GM18502 (cell line): ENCODE data around the gene BCOR.

Experiments used
- ATAC-seq: cut with Tn5 transposase; IDR thresholded peaks from one replicate; pipeline ENCODE4 v1.9.1; 2021; ENCODE audit warnings: mild to moderate bottlenecking; ENCODE audit not compliant: unreplicated experiment, poor library complexity

Gene BCOR

DNA sequence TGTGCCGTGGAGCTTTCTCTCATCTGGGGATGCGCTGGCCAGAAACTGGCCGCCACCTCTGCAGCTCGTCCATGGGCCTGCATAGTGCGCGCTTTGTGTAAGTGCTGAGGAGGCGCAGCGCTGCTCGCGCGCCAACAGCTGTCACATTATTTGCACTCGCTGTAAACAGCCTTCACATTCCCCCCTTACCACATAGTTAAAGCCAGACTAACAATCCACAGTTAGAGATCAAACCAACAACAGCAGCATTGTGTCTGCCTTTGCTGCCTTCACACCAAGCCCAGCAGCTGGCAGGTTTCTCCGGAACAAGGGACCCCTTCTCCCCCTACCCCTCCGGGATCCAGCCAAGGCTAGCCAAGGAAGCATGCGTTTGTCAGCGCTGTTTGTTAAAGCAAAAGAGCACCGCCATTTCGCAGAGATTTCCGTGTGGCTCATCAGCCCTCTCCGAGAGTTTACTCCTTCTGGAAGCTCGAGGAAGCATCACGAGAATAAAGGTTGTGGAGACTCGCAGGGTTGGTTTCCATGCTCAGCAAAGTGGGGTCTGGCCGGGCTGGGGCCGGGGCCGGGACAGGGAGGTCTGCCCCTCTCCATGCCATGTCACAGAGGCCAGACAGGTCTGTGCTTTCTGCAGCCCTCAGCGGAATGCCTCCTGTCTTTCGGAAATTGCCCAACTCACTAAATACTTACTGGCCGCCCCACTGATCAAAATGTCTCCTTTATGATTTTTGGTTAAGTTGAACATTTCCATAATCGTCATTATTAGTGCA, 11.0 kb downstream of the BCOR start:
- no peak for ATAC-seq

DNA sequence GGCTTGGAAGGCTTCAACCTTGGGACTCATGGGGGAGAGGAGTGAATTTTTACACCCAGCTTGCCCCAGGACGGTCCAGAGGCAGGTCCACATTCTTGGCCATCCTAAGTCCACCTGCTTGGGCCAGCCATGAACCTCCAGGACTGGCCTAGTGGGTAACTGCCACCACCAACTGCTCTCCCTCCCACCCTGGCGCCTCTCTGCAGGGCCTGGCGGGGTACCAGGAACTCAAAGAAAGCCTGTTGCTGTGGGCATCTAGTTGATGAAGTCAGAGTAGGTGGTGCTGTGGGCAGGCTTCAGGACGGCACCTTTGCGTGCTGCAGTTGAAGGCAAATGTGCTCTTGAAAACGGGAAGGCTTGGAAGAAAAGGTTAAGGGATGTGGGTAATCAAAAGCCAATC, 12.0 kb downstream of the BCOR start:
- ATAC-seq = no peak

DNA sequence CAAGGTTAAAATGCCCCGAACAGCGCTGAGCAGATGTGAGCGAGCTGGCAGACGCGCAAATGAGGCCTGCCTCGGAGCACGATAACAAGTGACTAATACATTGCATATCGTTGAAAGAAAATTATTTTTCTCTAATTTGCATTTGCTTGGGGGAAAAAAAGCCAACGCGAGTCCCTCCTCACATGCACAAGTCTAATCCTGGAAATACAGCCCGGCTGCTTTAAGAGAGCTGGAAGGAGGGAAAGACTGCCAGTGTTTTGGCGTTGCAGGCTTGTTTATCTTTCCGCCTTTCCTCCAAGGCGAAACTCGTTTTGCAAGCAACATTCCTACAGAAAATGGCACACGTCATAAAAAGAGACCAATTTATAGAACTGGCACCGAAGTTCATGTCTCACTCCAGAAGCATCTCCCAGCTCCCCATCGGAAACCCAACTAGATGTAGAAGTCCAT, 12.6 kb downstream of the BCOR start:
- ATAC-seq = no peak

DNA sequence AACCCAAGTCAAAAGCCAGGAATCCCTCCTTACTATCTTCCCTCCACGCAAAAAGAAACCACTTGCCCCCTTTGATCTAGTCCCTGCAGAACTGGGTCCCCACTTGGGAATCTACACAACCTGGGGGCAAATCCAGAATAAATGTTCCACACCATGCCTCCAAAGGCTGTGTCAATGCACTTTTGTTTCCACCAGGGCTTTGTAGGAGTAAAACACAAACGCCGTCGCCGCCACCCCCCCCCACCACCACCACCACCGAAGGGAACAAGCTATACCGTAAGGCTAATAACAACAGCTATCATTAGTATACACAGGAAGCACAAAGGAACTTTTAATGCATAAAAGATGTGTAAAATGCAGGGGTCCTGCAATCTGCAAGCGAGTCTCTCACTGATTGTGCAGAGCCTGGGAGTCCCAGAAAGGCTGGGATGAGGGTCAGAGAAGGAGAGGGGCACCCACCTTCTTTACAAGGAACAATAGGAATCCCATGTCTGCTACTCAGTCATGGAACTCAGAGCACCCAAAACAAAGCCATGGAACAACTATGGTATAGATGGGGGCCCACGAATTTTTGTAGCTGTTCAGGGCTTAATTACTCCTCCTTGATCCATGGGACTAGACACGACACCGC, 13.2 kb downstream of the BCOR start:
- ATAC-seq = no peak

DNA sequence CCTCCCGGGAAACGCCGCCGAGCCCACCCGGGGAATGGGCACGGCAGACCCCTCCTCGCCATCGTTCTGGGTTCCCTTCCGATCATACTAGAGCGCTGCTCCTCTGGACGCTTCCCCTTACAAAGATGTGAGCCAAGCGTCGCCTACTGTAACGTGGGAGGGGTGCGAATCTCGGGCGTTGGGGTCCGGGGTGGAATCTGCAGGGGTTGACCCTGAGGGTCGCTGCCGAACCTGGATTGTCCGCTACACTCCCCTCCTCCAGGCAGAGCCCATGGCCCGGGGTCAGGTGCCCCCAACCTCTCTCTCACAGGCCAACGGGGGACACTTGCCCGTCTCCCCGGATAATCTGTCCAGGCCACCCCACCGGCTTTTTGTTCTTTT, 13.8 kb downstream of the BCOR start:
- ATAC-seq = no peak

DNA sequence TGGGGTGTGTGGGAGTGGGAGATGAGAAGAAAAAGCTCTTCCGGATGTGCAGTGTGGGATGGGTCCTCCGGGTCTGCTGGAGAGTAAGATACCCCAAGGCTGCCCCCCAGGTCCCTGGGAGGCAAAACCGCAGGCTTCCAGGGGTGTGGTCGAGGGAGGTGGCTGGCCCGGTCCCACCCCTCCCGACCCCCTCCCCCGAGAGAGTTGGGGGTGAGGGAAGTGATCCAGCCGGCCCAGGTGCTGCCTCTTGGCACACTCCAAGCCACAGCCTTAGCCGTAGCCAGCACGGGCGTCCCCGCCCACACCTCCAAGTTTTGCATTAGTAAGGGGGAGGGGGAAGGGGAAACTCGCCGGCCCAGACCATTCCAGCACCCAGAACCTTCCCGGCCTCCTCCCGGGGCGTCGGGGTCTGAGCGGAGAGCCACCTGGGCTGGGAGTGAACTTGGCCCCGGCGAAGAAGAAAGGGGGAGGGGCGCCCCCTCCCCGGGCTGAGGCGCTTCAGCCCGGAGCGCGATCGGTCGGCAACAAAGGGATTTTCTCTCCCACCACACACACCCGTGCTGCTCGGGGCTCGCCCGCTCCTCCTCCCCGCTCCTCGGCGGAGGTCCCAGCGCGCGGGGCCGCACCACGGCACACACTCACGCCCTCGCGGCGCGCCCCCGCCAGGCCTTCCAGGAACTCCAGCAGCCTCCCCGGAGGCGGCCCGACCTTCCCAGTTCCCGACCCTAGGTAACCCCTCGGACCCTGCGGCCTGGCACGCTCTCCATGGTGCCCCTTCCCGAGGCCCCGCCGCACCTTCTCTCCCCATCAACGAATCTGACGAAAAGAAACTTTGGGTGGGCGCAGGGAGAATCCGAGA, 14.4 kb downstream of the BCOR start:
- no peak for ATAC-seq

DNA sequence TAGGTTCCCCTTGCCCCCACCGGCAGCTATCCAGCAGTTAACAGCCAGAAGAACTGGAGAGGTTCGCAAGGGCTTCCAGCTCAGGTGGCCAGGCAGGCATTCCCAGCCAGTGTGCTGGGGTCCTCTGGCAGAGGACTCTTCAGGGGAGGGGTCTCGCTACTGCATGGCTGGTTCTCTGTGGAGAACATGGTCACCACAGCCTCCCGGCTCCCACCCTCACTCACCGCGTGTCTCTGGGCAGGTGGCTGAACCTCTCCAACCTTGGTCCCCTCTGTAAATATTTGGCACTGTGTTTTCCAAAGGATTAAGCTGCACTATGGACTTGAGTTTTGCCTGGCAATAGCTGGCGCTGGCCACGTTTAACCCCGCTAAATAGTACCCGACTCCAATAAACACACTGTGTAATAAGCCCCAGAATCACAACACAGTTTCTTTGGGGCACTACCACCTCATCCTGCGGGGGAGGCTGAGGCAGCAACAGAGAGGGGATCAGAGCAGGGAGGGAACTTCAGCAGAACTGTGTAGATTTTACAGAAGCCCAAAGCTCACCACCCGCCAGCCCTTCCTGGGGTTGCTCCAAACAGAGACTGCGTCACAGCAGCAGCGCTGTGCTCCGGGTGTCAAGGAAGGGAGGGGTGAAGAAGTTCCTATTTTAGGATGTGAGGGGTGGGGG, 15.2 kb downstream of the BCOR start:
- ATAC-seq = no peak

DNA sequence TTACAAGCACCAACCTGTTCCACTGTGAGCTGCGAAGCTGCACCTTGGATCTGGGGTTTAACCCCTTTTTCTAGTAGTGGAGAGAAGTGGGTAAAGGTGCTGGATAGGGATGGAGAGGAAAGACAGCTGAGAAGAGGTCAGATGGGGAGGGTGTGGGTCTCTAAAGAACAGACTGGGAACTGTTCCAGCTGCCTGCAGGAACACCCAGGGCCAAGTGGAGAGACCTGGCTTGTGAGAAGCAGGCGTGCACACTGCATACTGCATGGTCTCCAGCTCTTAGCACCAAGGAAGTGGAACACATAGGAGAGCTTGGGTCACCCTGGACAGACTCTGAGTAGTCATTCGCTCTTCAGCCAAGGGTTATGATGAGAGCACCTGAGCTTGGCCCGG, 16.1 kb downstream of the BCOR start:
- ATAC-seq = no peak

DNA sequence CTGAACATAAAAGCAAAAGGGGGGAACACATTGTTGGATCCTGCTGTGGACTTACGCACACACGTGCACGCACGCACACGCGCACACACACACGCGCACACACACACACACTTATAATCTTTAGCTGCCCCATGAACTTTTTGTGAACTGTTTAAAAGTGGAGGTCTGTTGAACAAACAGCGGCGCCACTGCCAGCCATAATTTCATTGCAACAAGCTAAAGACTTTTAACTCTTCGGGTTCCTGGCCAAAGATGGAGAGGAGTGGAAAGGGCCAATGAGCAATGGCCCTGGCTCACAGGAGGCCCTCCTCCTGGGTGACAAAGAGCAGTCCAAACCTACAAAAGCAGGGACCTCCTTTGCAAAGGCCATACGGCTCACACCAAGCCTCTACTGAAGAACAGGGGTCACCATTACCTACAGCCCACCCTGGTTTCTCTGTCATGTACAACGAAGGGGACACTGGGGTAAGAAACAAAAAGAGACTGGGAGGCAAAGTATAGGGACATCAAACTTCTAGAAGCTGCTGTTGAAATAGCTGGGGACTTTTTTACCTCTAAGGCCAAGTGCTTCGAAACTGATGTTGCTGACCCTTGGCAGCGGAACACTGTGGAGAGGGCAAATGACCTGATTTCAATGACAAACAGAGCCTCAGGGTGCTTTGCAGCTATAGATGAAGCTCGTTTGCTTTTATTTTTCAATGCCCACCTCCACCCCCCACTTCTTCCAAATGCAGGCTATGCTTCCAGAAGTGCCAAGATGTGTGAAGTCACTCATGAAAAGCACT, 16.7 kb downstream of the BCOR start:
- ATAC-seq = no peak

DNA sequence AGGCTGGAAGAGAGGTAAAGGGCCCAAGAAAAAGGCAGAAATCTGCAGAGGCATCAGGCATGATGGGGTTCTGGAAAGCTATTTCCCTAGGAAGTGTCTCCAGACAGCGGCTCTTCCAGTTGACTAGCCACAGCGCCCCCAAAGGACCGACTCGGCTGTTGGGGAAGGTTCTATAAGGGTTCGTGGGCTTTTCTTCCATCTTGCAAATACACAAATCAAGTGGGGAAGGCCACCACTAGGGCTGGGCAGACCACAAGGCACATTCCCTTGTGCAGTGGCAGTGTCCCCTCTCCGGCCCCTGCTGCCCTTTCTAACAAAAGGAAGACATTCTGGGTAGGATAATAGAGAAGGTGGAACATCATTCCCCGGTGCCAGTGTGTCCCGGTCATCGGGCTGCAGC, 18.2 kb downstream of the BCOR start:
- ATAC-seq = no peak

DNA sequence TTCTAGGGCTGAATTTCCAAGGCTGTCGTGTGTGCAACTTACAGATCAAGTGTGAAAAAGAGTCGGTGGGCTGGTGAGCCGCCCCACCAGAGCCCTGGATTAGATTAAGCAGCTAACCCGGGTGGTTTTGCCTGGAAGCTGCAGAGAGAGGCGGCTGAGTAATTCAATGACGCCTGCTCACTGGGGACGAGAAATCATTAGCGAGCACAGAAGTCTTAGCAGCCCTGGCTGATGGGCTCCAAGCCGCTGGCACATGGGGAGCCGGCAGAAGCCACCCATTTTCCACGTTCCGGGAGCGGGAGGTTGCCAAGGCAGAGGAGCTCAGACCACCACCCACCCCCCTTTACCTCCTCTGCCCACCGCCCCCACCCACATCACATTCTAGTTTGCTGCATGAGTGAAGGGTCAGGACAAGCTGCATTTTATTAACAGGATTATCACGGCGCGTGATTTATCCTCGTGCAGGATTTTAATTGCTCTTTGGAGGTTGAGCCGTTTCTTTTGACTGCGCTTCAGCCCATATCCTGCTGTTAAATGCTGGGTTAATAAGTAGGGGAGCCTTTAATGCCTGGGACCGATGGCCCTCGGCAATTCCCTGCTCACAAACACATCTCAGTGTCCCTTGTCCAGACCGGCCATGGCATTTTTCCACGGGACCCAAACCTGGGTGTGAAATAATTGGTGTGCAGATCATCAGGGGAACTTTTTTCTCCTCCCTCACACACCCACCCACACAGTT, 19.1 kb downstream of the BCOR start:
- no peak for ATAC-seq

DNA sequence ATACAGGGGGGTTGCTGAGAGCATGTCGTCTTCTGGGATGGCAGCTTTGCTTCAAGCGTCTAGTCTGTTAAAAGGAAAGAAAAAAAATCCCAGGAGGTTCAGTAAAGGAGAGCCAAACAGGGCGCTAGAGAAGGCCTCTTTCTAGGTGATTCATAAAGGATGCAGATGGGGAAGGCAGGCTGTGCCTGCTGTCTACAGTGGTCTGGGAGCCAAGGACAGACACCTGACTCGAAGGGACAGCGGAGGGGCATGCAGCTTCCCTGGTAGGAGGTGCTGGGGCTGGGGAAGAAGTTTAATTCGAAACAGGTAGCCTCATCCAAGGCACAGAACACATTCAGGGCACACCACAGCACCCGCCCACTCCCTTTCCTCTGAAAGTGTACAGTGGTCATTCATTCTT, 19.9 kb downstream of the BCOR start:
- no peak for ATAC-seq

DNA sequence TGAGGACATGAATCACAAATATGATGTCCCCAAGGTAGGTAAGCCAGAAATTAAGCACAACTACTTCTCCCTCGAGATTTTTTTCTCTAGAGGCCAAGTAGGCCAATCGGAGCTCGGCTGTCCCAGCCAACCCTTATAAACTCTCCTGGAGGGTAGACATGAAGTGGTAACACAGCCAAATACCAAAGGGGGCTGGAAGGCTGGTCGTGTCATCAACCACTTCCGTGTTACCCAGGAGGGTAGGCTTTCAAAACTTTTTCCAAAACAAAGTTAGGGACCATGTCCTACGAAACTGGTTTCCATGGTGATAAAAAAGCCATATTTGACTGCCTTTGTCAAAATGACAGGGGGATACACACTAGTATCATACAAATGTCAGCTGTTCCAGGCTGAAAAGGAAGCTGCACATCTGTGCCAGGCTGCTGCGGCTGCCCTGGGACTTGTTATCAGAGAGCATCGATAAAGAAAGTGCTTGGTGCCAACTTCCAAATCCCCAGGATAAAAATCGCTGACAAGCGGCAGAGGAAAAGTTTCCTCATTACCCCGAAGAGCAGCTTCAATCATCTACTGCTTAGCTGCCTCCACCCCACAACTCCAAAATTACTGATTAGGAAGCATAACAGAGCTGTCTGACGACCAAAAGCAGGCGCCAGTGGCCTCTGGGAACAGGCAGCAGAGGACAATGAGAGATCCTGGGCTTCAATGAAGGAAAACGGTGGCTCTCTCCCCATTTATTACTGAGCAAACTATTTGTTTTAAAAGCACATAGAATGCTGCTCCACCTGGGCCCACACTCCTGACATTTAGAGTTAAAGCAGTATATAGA, 20.8 kb downstream of the BCOR start:
- no peak for ATAC-seq

DNA sequence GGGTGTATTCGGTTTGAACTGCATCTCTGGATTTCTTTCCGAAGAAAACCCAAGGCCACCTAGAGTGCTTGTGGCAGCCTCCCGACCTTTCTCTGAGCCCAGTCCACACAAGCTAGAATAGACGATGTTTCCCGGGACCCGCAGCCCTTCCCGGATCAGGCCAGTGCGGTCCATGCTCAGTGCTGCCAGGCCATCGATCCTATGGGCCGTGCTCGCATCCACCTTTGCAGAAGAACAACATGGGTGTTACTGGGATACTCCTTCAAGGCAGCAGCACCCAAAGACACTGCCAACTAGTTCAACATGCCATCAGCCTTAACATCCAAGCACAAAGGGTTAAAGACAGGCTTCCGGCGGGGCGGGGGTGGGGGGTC, 22.8 kb downstream of the BCOR start:
- no peak for ATAC-seq

DNA sequence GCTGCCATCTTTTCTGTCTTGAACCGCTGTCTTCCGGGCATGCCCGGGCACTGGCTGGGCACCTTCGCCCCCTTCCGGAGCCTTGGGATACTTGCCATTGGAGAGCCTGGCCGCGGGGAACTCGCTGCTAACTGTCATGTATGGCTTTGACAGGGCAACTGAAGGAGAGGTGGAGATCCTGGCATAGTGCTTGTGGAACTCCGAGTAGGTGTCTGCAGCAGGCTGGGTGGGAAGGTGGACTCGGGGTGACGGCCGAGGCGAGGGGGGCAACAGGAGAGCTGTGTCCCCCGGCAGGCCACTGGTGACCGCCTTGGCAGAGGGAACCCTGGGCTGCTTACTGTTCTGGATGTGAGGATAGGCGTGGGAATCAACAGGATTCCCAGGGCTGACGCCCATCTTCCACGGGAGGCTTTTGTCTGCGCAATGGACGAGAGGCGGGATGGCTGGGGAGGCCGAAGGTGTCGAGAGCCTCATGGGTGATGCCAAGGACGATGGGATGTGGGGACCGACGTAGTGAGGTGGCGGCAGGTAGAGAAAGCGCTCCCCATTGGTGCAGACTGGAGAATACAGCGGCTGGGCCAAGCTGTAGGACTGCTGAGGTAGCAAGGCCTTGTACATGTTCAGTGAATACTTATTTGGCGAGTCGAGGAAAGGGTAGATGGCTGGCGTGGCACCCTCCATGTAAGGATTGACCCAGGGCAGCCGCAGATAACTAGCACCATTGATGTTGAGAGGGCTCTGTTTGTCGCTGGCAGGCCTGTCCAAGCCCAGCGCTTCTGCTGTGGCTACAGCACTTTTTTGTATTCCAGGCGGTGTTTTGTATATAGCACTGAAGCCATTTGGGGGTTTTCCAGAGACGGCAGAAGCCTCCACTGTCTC, 23.4 kb downstream of the BCOR start:
- no peak for ATAC-seq

DNA sequence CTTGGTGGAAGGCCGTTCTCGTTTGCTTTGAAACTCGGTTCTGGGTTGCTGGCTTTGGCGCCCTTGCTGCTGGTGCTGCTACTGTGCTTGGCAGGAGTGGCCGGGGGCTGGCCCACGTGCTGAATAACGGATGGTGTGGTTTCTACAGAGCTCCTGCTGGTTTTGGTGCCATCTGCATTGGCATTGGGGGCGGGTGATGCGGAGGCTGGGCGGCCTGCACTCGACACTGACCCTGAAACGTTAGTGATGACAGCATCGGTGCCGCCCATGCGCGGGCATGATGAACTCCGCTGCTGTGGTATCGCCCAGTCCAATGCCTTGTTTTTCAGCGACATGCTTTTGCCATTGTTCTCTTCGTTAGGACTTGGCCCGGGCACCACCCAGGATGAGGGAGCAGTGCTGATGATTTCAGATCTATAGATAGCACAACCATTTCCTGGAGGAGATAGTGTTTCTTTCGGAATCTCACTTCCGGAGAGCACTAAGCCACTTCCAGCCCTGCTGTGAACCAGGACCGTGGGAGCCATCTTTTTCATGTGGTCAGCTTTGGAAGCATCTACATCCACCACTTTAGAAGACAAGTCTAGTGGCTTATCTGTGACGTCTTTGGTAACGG, 24.2 kb downstream of the BCOR start:
- no peak for ATAC-seq

DNA sequence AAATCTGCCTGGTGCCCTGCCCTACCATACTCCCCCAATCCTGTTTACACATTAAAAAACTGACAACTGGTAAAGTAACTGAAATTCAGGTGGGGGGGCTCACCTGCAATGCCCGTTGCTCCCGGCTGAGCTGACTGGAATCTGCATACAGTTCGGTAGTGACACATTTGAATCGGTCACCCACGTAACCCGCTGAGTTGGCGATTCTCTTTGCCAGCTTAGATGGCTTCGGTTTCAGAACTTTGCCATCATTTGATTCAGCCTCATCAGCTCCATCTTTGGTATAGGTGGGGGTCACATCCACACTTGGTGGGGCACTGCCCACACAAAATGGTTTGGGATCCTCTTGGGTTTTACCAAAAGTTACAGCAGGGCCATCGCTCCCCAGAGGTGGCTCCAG, 25.5 kb downstream of the BCOR start:
- ATAC-seq = no peak
